ENCODE data around the gene CCND3. TPM values are rescaled to one million over a fixed set of nuclear protein-coding genes. Genes with fewer than 3 reads are reported as not detected.

CCND3 gene
- total and polyA plus RNA-seq, 2 of the 13 experiments (the other 11 are each of a cell fraction or from before 2014, with no cell fraction given) = 4.3 to 7.2 TPM

DNA sequence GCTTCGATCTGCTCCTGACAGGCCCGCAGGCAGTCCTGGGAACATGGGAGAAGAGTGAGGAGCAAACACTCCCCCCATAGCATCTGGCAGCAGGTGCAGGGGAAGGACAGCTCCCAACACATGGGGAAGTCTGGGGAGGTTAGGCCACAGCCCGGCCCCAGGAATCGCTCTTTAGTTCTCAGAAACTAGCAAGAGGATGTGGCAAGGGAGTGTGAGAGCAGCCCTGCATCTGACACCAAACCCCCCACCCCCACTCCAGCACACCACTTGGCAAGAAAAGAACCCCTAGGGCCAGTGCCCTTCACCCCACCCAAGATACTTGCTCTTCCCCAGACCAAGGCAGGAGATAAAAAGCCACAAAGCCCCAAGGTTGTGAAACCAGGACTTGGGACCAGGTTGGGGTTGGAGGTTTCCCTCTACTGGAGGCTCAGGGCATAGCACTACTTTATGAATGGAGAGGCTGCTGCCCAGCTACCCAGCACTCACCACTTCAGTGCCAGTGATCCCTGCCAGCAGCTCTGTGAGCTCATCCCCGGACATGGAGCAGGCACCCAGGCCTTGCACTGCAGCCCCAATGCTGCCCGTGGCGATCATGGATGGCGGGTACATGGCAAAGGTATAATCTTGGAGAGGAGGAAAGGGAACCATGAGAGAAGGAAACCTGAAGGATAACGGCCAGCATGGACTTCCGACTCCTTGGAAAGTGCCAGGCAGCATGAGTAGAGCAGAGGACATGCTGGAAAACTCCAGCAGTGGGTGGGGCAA, 5.4 kb downstream of the CCND3 start (continued):
- TF ChIP-seq, protein P1, sequence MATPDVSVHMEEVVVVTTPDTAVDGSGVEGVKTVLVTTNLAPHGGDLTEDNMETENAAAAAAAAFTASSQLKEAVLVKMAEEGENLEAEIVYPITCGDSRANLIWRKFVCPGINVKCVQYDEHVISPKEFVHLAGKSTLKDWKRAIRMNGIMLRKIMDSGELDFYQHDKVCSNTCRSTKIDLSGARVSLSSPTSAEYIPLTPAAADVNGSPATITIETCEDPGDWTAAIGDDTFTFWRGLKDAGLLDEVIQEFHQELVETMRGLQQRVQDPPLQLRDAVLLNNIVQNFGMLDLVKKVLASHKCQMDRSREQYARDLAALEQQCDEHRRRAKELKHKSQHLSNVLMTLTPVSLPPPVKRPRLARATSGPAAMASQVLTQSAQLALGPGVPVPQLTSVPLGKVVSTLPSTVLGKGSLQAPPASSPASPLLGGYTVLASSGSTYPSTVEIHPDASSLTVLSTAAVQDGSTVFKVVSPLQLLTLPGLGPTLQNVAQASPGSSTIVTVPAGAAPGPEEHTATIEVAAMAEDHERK (CRISPR knock-in tag; IDR thresholded peaks at IDR 0.05; ENCODE audit: low read depth) = no peak
- TF ChIP-seq ZNF547 (CRISPR knock-in tag; IDR thresholded peaks at IDR 0.05) (no peak), ZNF761 (CRISPR knock-in tag; conservative IDR thresholded peaks at IDR 0.05) (no peak), TBX2 (CRISPR knock-in tag; IDR thresholded peaks at IDR 0.05; ENCODE audit: borderline replicate concordance) (peak; percentile 26; the same call in 1 of the 2 replicates), NR1H2 (CRISPR knock-in tag; IDR thresholded peaks at IDR 0.05; ENCODE audit: borderline replicate concordance, low read depth) (no peak), SNRNP70 (IDR thresholded peaks at IDR 0.05; ENCODE audit: low read depth, low read length) (no peak), ZNF460 (CRISPR knock-in tag; IDR thresholded peaks at IDR 0.05; ENCODE audit: borderline replicate concordance) (no peak), ZNF850 (CRISPR knock-in tag; conservative IDR thresholded peaks at IDR 0.05) (no peak), IRF2 (CRISPR knock-in tag; IDR thresholded peaks at IDR 0.05) (no peak), ZFP41 (CRISPR knock-in tag; IDR thresholded peaks at IDR 0.05; ENCODE audit: borderline replicate concordance) (no peak), SOX5 (CRISPR knock-in tag; IDR thresholded peaks at IDR 0.05; ENCODE audit: borderline replicate concordance) (no peak), EHMT2 (IDR thresholded peaks at IDR 0.05; ENCODE audit: borderline replicate concordance, low read depth, low read length) (no peak)
- TF ChIP-seq, protein P2, sequence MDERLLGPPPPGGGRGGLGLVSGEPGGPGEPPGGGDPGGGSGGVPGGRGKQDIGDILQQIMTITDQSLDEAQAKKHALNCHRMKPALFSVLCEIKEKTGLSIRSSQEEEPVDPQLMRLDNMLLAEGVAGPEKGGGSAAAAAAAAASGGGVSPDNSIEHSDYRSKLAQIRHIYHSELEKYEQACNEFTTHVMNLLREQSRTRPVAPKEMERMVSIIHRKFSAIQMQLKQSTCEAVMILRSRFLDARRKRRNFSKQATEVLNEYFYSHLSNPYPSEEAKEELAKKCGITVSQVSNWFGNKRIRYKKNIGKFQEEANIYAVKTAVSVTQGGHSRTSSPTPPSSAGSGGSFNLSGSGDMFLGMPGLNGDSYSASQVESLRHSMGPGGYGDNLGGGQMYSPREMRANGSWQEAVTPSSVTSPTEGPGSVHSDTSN (CRISPR knock-in tag; IDR thresholded peaks at IDR 0.05) = no peak
- TF ChIP-seq, protein P3, sequence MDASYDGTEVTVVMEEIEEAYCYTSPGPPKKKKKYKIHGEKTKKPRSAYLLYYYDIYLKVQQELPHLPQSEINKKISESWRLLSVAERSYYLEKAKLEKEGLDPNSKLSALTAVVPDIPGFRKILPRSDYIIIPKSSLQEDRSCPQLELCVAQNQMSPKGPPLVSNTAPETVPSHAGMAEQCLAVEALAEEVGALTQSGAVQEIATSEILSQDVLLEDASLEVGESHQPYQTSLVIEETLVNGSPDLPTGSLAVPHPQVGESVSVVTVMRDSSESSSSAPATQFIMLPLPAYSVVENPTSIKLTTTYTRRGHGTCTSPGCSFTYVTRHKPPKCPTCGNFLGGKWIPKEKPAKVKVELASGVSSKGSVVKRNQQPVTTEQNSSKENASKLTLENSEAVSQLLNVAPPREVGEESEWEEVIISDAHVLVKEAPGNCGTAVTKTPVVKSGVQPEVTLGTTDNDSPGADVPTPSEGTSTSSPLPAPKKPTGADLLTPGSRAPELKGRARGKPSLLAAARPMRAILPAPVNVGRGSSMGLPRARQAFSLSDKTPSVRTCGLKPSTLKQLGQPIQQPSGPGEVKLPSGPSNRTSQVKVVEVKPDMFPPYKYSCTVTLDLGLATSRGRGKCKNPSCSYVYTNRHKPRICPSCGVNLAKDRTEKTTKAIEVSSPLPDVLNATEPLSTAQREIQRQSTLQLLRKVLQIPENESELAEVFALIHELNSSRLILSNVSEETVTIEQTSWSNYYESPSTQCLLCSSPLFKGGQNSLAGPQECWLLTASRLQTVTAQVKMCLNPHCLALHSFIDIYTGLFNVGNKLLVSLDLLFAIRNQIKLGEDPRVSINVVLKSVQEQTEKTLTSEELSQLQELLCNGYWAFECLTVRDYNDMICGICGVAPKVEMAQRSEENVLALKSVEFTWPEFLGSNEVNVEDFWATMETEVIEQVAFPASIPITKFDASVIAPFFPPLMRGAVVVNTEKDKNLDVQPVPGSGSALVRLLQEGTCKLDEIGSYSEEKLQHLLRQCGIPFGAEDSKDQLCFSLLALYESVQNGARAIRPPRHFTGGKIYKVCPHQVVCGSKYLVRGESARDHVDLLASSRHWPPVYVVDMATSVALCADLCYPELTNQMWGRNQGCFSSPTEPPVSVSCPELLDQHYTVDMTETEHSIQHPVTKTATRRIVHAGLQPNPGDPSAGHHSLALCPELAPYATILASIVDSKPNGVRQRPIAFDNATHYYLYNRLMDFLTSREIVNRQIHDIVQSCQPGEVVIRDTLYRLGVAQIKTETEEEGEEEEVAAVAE (CRISPR knock-in tag; IDR thresholded peaks at IDR 0.05; ENCODE audit: borderline replicate concordance) = no peak
- TF ChIP-seq, protein P4, sequence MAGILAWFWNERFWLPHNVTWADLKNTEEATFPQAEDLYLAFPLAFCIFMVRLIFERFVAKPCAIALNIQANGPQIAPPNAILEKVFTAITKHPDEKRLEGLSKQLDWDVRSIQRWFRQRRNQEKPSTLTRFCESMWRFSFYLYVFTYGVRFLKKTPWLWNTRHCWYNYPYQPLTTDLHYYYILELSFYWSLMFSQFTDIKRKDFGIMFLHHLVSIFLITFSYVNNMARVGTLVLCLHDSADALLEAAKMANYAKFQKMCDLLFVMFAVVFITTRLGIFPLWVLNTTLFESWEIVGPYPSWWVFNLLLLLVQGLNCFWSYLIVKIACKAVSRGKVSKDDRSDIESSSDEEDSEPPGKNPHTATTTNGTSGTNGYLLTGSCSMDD (CRISPR knock-in tag; IDR thresholded peaks at IDR 0.05) = no peak
- TF ChIP-seq, protein P5, sequence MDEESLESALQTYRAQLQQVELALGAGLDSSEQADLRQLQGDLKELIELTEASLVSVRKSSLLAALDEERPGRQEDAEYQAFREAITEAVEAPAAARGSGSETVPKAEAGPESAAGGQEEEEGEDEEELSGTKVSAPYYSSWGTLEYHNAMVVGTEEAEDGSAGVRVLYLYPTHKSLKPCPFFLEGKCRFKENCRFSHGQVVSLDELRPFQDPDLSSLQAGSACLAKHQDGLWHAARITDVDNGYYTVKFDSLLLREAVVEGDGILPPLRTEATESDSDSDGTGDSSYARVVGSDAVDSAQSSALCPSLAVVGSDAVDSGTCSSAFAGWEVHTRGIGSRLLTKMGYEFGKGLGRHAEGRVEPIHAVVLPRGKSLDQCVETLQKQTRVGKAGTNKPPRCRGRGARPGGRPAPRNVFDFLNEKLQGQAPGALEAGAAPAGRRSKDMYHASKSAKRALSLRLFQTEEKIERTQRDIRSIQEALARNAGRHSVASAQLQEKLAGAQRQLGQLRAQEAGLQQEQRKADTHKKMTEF (CRISPR knock-in tag; IDR thresholded peaks at IDR 0.05) = no peak
- TF ChIP-seq, protein P6, sequence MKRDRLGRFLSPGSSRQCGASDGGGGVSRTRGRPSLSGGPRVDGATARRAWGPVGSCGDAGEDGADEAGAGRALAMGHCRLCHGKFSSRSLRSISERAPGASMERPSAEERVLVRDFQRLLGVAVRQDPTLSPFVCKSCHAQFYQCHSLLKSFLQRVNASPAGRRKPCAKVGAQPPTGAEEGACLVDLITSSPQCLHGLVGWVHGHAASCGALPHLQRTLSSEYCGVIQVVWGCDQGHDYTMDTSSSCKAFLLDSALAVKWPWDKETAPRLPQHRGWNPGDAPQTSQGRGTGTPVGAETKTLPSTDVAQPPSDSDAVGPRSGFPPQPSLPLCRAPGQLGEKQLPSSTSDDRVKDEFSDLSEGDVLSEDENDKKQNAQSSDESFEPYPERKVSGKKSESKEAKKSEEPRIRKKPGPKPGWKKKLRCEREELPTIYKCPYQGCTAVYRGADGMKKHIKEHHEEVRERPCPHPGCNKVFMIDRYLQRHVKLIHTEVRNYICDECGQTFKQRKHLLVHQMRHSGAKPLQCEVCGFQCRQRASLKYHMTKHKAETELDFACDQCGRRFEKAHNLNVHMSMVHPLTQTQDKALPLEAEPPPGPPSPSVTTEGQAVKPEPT (CRISPR knock-in tag; IDR thresholded peaks at IDR 0.05; ENCODE audit: low read depth) = no peak
